Psoas muscle (tissue), 8 donors: ENCODE data around the gene DIAPH1. TPM values are rescaled to one million over a fixed set of nuclear protein-coding genes. Genes with fewer than 3 reads are reported as not detected.

Source experiments
- ATAC-seq, 4 donors: fragments of 200-7000 bp; cut with Tn5 transposase; one replicate each; pipeline ENCODE4 v1.9.1; 2020; ENCODE audit warnings: moderate library complexity in 3 of 4, mild to moderate bottlenecking in 2 of 4
- DNase-seq, 2 donors: peaks; one replicate each; pipeline ENCODE4 v3.0.0-alpha.2; 2020
- H3K27ac ChIP-seq: fragments of 200-600 bp; one replicate; pipeline ENCODE4 v1.8.0; 2022
- H3K27me3 ChIP-seq, 3 donors: fragments of 200-600 bp in 1 of 3; one replicate each; pipeline versions ENCODE4 v1.6.1 to v1.8.0; 2013 to 2022; ENCODE audit warnings: low read length in 2 of 3, mild to moderate bottlenecking in 2 of 3, moderate library complexity in 1 of 3; ENCODE audit not compliant: insufficient read depth in 3 of 3
- H3K36me3 ChIP-seq, 2 donors: fragments of 200-600 bp in 1 of 2; one replicate each; pipeline versions ENCODE4 v1.6.1 to v1.8.0; 2013 to 2022; ENCODE audit warnings: low read depth in 1 of 2, mild to moderate bottlenecking in 1 of 2, moderate library complexity in 1 of 2; ENCODE audit not compliant: insufficient read depth in 1 of 2
- H3K4me1 ChIP-seq: fragments of 200-600 bp; one replicate; pipeline ENCODE4 v1.8.0; 2022
- H3K4me3 ChIP-seq: fragments of 200-600 bp; one replicate; pipeline ENCODE4 v1.8.0; 2022; ENCODE audit warnings: mild to moderate bottlenecking
- H3K9me3 ChIP-seq: fragments of 200-600 bp; one replicate; pipeline ENCODE4 v1.8.0; 2022
- CTCF ChIP-seq: fragments of 200-600 bp; IDR thresholded peaks from one replicate; pipeline ENCODE4 v1.8.0; 2022; ENCODE audit warnings: antibody characterized with exemption
- WGBS, 3 donors: extraction: QIAGEN DNeasy Blood & Tissue Kit; methylation state at CpG; one replicate each; pipeline versions ENCODE4 v1.1.6 to v1.1.7; 2013; 5-methylcytosine and 5-hydroxymethylcytosine counted together
- intact Hi-C, 2 donors: fragments of 100-400 bp; cut with DNase I; formaldehyde crosslinking; loops; one replicate each; pipeline versions ENCODE4 v1.11.0 to v1.14.2; 2022
- polyA plus RNA-seq, 3 donors: library from polyadenylated mRNA; stranded (reverse); fragments of 200-250 nt; gene quantifications; one replicate each; pipeline ENCODE4 v1.2.3, GENCODE V29; 2013
- total RNA-seq, 4 donors: library from RNA; stranded (reverse); fragmentation: NEBNext Ultra II Directional in 2 of 4; extraction: Animal tissue kit (Norgen Biotek cat#: 25700) in 2 of 4; gene quantifications; one replicate each; pipeline versions ENCODE4 v1.2.1 to v1.2.4, GENCODE V29; 2021 to 2023
- donor health status: healthy with polysubstance abuse.
- donor health status: DM: no; HTN: no; CAD: no; lungs with moderate emphysema.
- donor health status: Bipolar disorder and iron deficiency.
- donor health status: healthy.
- donor health status: DM: yes; HTN: yes; CAD: no.
- donor health status: DM: no; HTN: no; CAD: no.
- donor health status: DM: no; HTN: no; CAD: no.
- donor health status: DM: yes; HTN: yes; CAD: no.

DIAPH1 gene
- total and polyA plus RNA-seq, 7 donors = 93.1 to 217 (median 137) TPM

- Histone ChIP-seq H3K36me3 (peaks cover 41 to 99% of the 10 kb centered on the region in 2 donors), H3K27ac (no peak overlapping the region), H3K9me3 (no peaks in the 10 kb centered on the region), H3K27me3 (no peaks in the 10 kb centered on the region), H3K4me3 (no peak overlapping the region), H3K4me1 (no peaks in the 10 kb centered on the region)
- DNase-seq (no peak), ATAC-seq (peak in 2 of 4 donors; percentile 7 to 34)
- intact Hi-C loops = loop anchor here (10.0 kb wide), 1 partner anchor 51 kb away; no protein-coding TSS in a partner anchor
- TF ChIP-seq CTCF = no peak
- 60 to 73% (median 60%) methylated on average over 4 of the region's 4 CpGs for WGBS, 3 donors
These were observed 45.2 kb downstream of the DIAPH1 start for GRCh38 chr5:141573489-141574121.

- H3K27me3 ChIP-seq = no peaks in the 10 kb centered on the region
- DNase-seq = no peak
- no peaks in the 10 kb centered on the region for H3K9me3 ChIP-seq
- H3K27ac ChIP-seq = no peak overlapping the region
- H3K4me1 ChIP-seq = no peaks in the 10 kb centered on the region
- TF ChIP-seq CTCF = no peak
- intact Hi-C loops = loop anchor here (10.0 kb wide), 1 partner anchor 54 kb away; no protein-coding TSS in a partner anchor
- no peak overlapping the region for H3K4me3 ChIP-seq
- H3K36me3 ChIP-seq = peaks cover 23 to 98% of the 10 kb centered on the region in 2 donors
- ATAC-seq = no peak
These were observed 48.1 kb downstream of the DIAPH1 start for GRCh38 chr5:141570655-141571054.

- Histone ChIP-seq H3K27me3 (no peaks in the 10 kb centered on the region), H3K4me1 (peaks cover 5% of the 10 kb centered on the region), H3K27ac (no peak overlapping the region), H3K9me3 (no peaks in the 10 kb centered on the region), H3K36me3 (peaks cover 18 to 94% of the 10 kb centered on the region in 2 donors), H3K4me3 (no peak overlapping the region)
- DNase-seq (no peak), ATAC-seq (no peak)
- WGBS, 3 donors = 33 to 44% (median 37%) methylated on average over 2 of the region's 2 CpGs
- intact Hi-C loops = loop anchor here in 1 of 2 donors (10.0 kb wide), 2 partner anchors 323 to 473 kb away; partner anchors contain the start of genes PCDHB15 and PCDHB2
- peak; percentile 82 for TF ChIP-seq CTCF
These were observed 51.2 kb downstream of the DIAPH1 start for GRCh38 chr5:141567513-141568117.

- Histone ChIP-seq H3K27me3 (no peaks in the 10 kb centered on the region), H3K4me1 (peaks cover 5% of the 10 kb centered on the region), H3K27ac (peak overlapping the region; percentile 25), H3K36me3 (peaks cover 7 to 92% of the 10 kb centered on the region in 2 donors), H3K4me3 (no peak overlapping the region), H3K9me3 (no peaks in the 10 kb centered on the region)
- no peak for DNase-seq
- intact Hi-C loops = loop anchor here in 1 of 2 donors (10.0 kb wide), 2 partner anchors 321 to 471 kb away; partner anchors contain the start of genes PCDHB15 and PCDHB2
- WGBS, 3 donors = 92 to 97% (median 94%) methylated on average over 8 of the region's 8 CpGs
- ATAC-seq = no peak
- no peak for TF ChIP-seq CTCF
These were observed 52.8 kb downstream of the DIAPH1 start for GRCh38 chr5:141565826-141566570.
